HEK293 (cell line): ENCODE data around the gene HMGA1.

Experiments used
- CTCF ChIA-PET: fragments of 350-600 bp; formaldehyde crosslinking; extraction: SDS; loops from one replicate; lab custom pipeline; 2021; ENCODE audit warnings: antibody characterized with exemption; lab: Yijun Ruan, JAX
- POLR2A ChIA-PET: fragments of 300-600 bp; formaldehyde crosslinking; extraction: SDS; loops from one replicate; lab custom pipeline; 2020; ENCODE audit warnings: antibody characterized with exemption, inconsistent platforms; lab: Yijun Ruan, JAX
- H3K27ac ChIP-seq: fragments of 200-500 bp; sonication (Bioruptor generic); 2 replicates; pipeline ENCODE4 v1.5.1; 2014; ENCODE audit warnings: low read depth, low read length, control low read depth, inconsistent platforms; ENCODE audit errors: extremely low read depth
- H3K36me3 ChIP-seq, 2 experiments: fragments of 200-500 bp in 1 of 2; sonication (Bioruptor generic) in 1 of 2; 1 replicate in 1 of 2; 2 replicates in 1 of 2; pipeline ENCODE4 v1.5.1; 2014 to 2017; ENCODE audit warnings: inconsistent platforms in 2 of 2, low read length in 2 of 2; ENCODE audit not compliant: control insufficient read depth in 2 of 2, insufficient read depth in 1 of 2
- H3K4me1 ChIP-seq: fragments of 200-500 bp; sonication (Bioruptor generic); 2 replicates; pipeline ENCODE4 v1.5.1; 2014; ENCODE audit warnings: mild to moderate bottlenecking, low read length, inconsistent platforms; ENCODE audit not compliant: control insufficient read depth, insufficient read depth
- H3K4me3 ChIP-seq: 2 replicates; pipeline ENCODE4 v1.5.1; 2011; ENCODE audit warnings: low read depth, mild to moderate bottlenecking, control low read depth, low read length, moderate library complexity
- H3K9me3 ChIP-seq: fragments of 200-500 bp; sonication (Bioruptor generic); 2 replicates; pipeline ENCODE4 v1.5.1; 2014; ENCODE audit warnings: low read depth, low read length, inconsistent platforms; ENCODE audit not compliant: control insufficient read depth, insufficient read depth
- KLF16 ChIP-seq: fragments of 450-650 bp; formaldehyde crosslinking; IDR thresholded peaks from 2 replicates; pipeline ENCODE4 v1.5.1; 2017; ENCODE audit warnings: missing biosample characterization, missing genetic modification characterization
- KLF7 ChIP-seq: fragments of 450-650 bp; formaldehyde crosslinking; IDR thresholded peaks from 2 replicates; pipeline ENCODE4 v1.5.1; 2016; ENCODE audit warnings: missing biosample characterization, missing genetic modification characterization, borderline replicate concordance
- REST ChIP-seq: fragments of 450-650 bp; formaldehyde crosslinking; IDR thresholded peaks from 2 replicates; pipeline ENCODE4 v1.5.1; 2016; ENCODE audit warnings: missing biosample characterization, missing genetic modification characterization
- ZNF223 ChIP-seq: fragments of 450-650 bp; formaldehyde crosslinking; IDR thresholded peaks from 2 replicates; pipeline ENCODE4 v1.5.1; 2016; ENCODE audit warnings: missing biosample characterization, missing genetic modification characterization
- ZNF335 ChIP-seq: fragments of 450-650 bp; formaldehyde crosslinking; conservative IDR thresholded peaks from 2 replicates; pipeline ENCODE4 v1.5.1; 2016; ENCODE audit warnings: missing biosample characterization, missing genetic modification characterization
- ZNF654 ChIP-seq: fragments of 450-650 bp; formaldehyde crosslinking; IDR thresholded peaks from 2 replicates; pipeline ENCODE4 v1.5.1; 2016; ENCODE audit warnings: low read depth, missing biosample characterization, missing genetic modification characterization
- ZNF704 ChIP-seq: fragments of 450-650 bp; formaldehyde crosslinking; IDR thresholded peaks from 2 replicates; pipeline ENCODE4 v1.5.1; 2016; ENCODE audit warnings: missing biosample characterization, missing genetic modification characterization

HMGA1 gene

GRCh38 chr6:34295721-34296120, 59.0 kb downstream of the HMGA1 start:
- CTCF ChIA-PET = interaction anchor here (0.7 kb wide), 1 partner anchor 8 kb away, joined by 3 read pairs; no protein-coding TSS in a partner anchor
- H3K27ac ChIP-seq = no peak overlapping the region
- POLR2A ChIA-PET = no interaction called here

More at GRCh38 chr6:34295721-34296120, 59.0 kb downstream of the HMGA1 start:
- TF ChIP-seq REST = no peak
- TF ChIP-seq KLF7 (tag by site-specific recombination) = no peak
- no peak for TF ChIP-seq ZNF335 (tag by site-specific recombination)
- TF ChIP-seq ZNF704 (tag by site-specific recombination) = no peak
- no peak for TF ChIP-seq KLF16
- no peak for TF ChIP-seq ZNF223 (tag by site-specific recombination)
- no peak for TF ChIP-seq ZNF654 (tag by site-specific recombination)
- H3K4me3 ChIP-seq = no peak overlapping the region
- 0 out of 2 replicates have a peak, but pooled peaks cover 3% of the 10 kb centered on the region for H3K4me1 ChIP-seq
- H3K9me3 ChIP-seq = no peaks in the 10 kb centered on the region
- H3K36me3 ChIP-seq = peaks cover 9 to 15% of the 10 kb centered on the region in 2 experiments; a peak in 2 of 3 replicates
